ENCODE data around the gene TCTA.

The TCTA gene

DNA sequence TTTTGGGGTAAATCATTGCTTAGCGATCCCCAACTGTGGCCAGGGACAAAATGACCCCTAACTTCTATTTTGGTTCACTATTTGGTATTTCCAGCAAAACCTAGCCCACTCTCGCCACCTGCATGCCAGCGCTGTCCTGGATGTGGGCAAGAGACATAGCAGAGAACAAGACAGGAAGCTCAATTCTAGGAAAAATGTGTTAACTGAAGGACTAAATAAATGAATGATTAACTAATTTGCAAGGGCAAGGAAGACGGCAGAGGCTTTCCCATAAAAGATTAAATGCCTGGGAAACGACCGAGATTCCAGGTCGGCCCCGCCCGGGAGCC lies 16.5 kb downstream of the TCTA start:
- H3K4me3 ChIP-seq (ENCODE audit: low read depth, low read length) = peak overlapping the region; percentile 50
- TF ChIP-seq, protein P1, sequence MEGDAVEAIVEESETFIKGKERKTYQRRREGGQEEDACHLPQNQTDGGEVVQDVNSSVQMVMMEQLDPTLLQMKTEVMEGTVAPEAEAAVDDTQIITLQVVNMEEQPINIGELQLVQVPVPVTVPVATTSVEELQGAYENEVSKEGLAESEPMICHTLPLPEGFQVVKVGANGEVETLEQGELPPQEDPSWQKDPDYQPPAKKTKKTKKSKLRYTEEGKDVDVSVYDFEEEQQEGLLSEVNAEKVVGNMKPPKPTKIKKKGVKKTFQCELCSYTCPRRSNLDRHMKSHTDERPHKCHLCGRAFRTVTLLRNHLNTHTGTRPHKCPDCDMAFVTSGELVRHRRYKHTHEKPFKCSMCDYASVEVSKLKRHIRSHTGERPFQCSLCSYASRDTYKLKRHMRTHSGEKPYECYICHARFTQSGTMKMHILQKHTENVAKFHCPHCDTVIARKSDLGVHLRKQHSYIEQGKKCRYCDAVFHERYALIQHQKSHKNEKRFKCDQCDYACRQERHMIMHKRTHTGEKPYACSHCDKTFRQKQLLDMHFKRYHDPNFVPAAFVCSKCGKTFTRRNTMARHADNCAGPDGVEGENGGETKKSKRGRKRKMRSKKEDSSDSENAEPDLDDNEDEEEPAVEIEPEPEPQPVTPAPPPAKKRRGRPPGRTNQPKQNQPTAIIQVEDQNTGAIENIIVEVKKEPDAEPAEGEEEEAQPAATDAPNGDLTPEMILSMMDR (IDR thresholded peaks at IDR 0.05; ENCODE audit: borderline replicate concordance, insufficient read depth, low read depth, low read length) = no peak

DNA sequence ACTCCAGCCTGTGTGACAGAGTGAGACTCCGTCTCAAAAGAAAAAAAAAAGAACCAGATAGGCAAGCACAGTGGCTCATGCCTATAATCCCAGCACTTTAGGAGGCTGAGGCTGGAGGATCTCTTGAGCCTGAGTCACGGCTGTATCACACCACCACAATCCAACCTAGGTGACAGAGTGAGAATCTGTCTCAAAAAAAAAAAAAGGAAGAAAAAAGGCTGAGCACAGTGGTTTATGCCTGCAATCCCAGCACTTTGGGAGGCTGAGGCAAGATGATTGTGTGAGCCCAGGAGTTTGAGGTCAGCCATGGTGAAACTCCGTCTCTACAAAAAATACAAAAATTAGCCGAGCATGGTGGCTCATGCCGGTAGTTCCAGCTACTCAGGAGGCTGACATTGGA lies 22.5 kb downstream of the TCTA start:
- TF ChIP-seq, protein P1 (IDR thresholded peaks at IDR 0.05; ENCODE audit: borderline replicate concordance, insufficient read depth, low read depth, low read length) = no peak
- H3K4me3 ChIP-seq (ENCODE audit: low read depth, low read length) = no peak overlapping the region

DNA sequence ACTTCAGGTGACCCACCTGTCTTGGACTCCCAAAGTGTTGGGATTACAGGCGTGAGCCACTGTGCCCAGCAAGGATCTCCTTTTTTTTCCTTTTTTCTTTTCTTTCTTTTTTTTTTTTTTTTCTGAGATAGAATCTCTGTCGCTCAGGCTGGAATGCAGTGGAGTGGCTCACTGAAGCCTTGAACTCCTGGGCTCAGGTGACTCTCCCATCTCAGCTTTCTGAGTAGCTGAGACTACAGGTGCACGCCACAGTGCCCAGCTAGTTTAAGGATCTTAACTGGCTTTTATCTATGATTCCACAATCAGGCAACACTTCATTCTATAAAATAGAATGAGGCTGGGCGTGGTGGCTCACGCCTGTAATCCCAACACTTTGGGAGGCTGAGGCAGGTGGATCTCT lies 33.2 kb downstream of the TCTA start:
- TF ChIP-seq, protein P1 (IDR thresholded peaks at IDR 0.05; ENCODE audit: borderline replicate concordance, insufficient read depth, low read depth, low read length) = no peak
- no peak overlapping the region for H3K4me3 ChIP-seq (ENCODE audit: low read depth, low read length)

DNA sequence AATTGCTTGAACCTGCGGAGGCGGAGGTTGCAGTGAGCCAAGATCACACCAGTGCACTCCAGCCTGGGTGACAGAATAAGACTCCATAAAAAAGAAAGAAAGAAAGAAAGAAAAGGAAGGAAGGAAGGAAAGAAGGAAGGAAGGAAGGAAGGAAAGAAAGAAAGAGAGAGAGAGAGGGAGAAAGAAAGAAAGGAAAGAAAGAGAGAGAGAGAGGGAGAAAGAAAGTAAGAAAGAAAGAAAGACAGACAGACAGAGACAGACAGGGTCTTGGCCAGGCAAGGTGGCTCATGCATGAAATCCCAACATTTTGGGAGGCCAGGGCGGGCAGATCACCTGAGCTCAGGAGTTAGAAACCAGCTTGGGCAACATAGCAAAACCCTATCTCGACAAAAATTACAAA lies 41.4 kb downstream of the TCTA start:
- H3K4me3 ChIP-seq (ENCODE audit: low read depth, low read length) = no peak overlapping the region
- TF ChIP-seq, protein P1 (IDR thresholded peaks at IDR 0.05; ENCODE audit: borderline replicate concordance, insufficient read depth, low read depth, low read length) = no peak

DNA sequence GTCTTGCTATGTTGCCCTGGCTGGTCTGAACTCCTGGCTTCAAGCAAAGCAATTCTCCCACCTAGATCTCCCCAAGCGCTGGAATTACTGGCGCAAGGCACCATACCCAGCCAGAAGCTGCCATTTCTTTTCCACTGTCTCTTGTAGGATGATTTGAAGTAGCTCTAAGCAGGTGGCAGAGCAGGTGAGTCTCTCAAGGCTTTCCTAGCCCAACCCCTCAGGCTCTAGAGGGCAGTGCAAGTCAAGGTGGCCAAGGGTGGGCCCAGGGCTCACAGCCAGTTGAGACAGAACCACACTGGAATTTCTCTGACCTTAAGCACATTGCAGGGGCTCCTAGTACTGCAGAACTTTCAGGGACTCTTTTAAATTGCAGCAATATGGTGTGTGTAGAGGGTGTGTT lies 42.2 kb downstream of the TCTA start:
- H3K4me3 ChIP-seq (ENCODE audit: low read depth, low read length) = no peak overlapping the region
- TF ChIP-seq, protein P1 (IDR thresholded peaks at IDR 0.05; ENCODE audit: borderline replicate concordance, insufficient read depth, low read depth, low read length) = peak; percentile 27; the same call in 1 of the 2 replicates

DNA sequence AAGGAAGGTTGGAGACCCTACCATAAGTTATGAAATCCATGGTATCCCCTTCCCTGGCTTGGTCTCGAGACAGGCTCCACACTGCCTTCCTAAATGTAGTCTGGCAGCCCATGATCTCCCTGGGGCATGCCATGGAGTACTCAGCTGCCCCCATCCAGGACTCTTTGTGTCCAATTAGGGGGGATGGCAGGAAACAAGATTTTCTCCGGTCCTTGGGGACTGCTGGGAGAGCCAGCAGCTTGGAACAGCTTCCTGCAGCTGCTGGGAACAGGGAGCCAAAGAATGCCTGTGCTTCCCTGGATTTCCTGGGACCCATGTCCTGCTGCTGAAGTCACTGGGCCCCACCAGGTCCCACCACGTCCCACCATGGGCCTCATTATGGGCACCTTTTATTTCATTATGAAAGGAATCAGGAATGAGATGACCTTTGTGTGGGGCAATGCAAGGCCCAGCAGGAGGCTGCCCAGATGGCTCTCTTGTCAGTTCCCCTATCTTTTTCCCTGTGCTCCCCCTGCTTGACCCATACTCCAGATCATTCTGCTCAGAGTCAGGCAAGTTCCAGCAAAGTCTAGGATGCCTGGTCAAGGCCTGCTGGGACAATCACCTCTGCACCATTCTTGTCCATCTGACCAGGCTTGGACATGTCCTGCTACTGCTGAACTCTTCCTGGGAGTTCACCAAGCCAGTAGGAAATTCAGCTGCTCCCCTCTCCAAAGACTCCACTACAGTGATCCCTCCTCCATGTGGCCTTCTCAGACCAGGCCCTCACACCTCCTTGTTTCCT lies 42.9 kb downstream of the TCTA start:
- no peak overlapping the region for H3K4me3 ChIP-seq (ENCODE audit: low read depth, low read length)
- TF ChIP-seq, protein P1 (IDR thresholded peaks at IDR 0.05; ENCODE audit: borderline replicate concordance, insufficient read depth, low read depth, low read length) = no peak

DNA sequence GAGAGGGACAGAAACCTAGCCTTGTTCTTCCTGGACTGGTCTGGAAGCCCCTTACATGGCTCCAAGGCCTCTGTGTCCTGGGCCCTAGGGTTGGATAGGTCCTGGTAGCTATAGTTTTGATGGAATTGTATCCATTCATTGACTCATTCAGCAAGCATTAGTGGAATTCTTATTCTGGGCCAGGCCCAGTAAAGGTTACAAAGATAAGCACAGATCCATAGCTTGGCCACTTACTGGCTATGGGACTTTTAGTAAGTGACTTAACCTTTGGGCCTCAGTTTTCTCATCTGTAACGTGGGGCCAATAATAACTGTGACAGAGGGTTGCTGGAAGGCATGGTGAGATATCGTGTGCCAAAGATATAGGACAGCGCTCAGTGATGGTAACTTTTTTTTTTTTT lies 44.2 kb downstream of the TCTA start:
- TF ChIP-seq, protein P1 (IDR thresholded peaks at IDR 0.05; ENCODE audit: borderline replicate concordance, insufficient read depth, low read depth, low read length) = no peak
- H3K4me3 ChIP-seq (ENCODE audit: low read depth, low read length) = no peak overlapping the region
